ENCODE results near the gene LIPE. TPM values are rescaled to one million over a fixed set of nuclear protein-coding genes. Genes with fewer than 3 reads are reported as not detected.

Gene LIPE
- total RNA-seq, 1 experiment from 2014 or later, result 21.7 TPM

DNA sequence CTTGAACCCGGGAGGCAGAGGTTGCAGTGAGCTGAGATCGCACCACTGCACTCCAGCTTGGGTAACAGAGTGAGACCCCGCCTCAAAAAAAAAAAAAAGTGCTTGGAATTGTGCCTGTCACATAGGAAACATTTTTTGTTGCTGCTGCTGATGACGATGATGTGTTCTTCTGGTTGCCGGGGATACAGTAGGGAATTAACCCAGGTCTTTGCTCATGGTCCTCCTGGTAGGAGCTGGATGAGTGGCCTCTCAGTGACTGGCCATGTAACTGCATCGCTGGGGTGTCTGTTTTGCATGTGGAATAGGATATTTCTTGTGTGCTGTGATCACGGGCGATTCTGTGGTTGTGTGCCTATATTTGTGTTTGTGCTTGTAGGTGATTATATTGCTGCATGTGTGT lies 32.4 kb downstream of the LIPE start:
- no peaks in the 10 kb centered on the region for H3K36me3 ChIP-seq (ENCODE audit: control insufficient read depth, insufficient read depth, low read length)
- TF ChIP-seq, protein P1, sequence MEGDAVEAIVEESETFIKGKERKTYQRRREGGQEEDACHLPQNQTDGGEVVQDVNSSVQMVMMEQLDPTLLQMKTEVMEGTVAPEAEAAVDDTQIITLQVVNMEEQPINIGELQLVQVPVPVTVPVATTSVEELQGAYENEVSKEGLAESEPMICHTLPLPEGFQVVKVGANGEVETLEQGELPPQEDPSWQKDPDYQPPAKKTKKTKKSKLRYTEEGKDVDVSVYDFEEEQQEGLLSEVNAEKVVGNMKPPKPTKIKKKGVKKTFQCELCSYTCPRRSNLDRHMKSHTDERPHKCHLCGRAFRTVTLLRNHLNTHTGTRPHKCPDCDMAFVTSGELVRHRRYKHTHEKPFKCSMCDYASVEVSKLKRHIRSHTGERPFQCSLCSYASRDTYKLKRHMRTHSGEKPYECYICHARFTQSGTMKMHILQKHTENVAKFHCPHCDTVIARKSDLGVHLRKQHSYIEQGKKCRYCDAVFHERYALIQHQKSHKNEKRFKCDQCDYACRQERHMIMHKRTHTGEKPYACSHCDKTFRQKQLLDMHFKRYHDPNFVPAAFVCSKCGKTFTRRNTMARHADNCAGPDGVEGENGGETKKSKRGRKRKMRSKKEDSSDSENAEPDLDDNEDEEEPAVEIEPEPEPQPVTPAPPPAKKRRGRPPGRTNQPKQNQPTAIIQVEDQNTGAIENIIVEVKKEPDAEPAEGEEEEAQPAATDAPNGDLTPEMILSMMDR (IDR thresholded peaks at IDR 0.05; ENCODE audit: insufficient read depth in 1 of 2, low read depth in 1 of 2, low read length in 1 of 2, severe bottlenecking in 1 of 2, unreplicated experiment in 1 of 2), result no peak
- POLR2A ChIA-PET, result no interaction called here
- H3K27me3 ChIP-seq (replicated peaks; ENCODE audit: control insufficient read depth, insufficient read depth, low read length), result peaks cover 1% of the 10 kb centered on the region; the same call in 1 of the 2 replicates
- H3K9me3 Mint-ChIP-seq (ENCODE audit: unreplicated experiment), result no peaks in the 10 kb centered on the region
- no peaks in the 10 kb centered on the region for H3K9me3 ChIP-seq
- CTCF ChIA-PET, result interaction anchor here (1.4 kb wide), 1 partner anchor 28 kb away, joined by 3 read pairs; no protein-coding TSS in a partner anchor
- DNase-seq, result no peak
- no peak overlapping the region for H3K4me3 ChIP-seq (ENCODE audit: low read depth, low read length)
- intact Hi-C loops (cut with micrococcal nuclease; ENCODE audit: unreplicated experiment), result no loop called here
- no peak overlapping the region for H3K4me3 Mint-ChIP-seq (ENCODE audit: unreplicated experiment)
- BruUV-seq (replicated peaks), result no TSS peak
- H3K4me1 Mint-ChIP-seq (ENCODE audit: low read depth, unreplicated experiment), result peaks cover 32% of the 10 kb centered on the region
- peaks cover 25% of the 10 kb centered on the region for H3K36me3 Mint-ChIP-seq (ENCODE audit: insufficient read depth, unreplicated experiment)
- H3K27me3 Mint-ChIP-seq (ENCODE audit: insufficient read depth, unreplicated experiment), result peaks cover 16% of the 10 kb centered on the region
- H3K4me1 ChIP-seq, result 0 out of 2 replicates have a peak, but pooled peaks cover 9% of the 10 kb centered on the region
- no peak overlapping the region for H3K27ac Mint-ChIP-seq (ENCODE audit: unreplicated experiment)

DNA sequence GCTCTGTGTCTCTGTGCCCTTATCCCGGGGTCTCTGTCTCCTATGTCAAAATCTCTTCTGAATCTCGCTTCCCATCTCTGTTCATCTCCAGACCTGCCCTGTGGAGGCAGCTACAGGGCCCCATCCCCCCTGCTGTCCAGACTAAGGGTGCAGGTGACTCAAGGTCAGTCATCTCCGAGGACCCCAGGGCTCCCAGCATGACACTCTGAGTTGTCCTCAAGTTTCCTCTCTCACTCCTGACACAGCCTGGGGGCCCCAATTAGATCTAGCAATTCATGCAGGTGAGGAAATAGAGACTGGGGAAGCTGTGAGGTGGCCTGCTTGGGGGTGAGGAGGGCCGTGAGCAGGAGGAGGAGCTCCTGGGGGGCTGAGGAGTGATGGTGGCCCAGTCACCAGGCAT lies 35.0 kb downstream of the LIPE start:
- DNase-seq, result no peak
- Histone ChIP-seq H3K9me3 (no peaks in the 10 kb centered on the region), H3K4me3 (ENCODE audit: low read depth, low read length) (no peak overlapping the region), H3K36me3 (ENCODE audit: control insufficient read depth, insufficient read depth, low read length) (no peaks in the 10 kb centered on the region), H3K4me1 (no peaks in the 10 kb centered on the region), H3K27me3 (replicated peaks; ENCODE audit: control insufficient read depth, insufficient read depth, low read length) (peaks cover 2% of the 10 kb centered on the region; the same call in 1 of the 2 replicates)
- TF ChIP-seq, protein P1 (IDR thresholded peaks at IDR 0.05; ENCODE audit: insufficient read depth in 1 of 2, low read depth in 1 of 2, low read length in 1 of 2, severe bottlenecking in 1 of 2, unreplicated experiment in 1 of 2), result no peak
- ChIA-PET POLR2A (no interaction called here), CTCF (no interaction called here)
- Mint-ChIP-seq H3K4me1 (ENCODE audit: low read depth, unreplicated experiment) (peaks cover 23% of the 10 kb centered on the region), H3K27me3 (ENCODE audit: insufficient read depth, unreplicated experiment) (peaks cover 19% of the 10 kb centered on the region), H3K36me3 (ENCODE audit: insufficient read depth, unreplicated experiment) (peaks cover 7% of the 10 kb centered on the region), H3K4me3 (ENCODE audit: unreplicated experiment) (no peak overlapping the region), H3K9me3 (ENCODE audit: unreplicated experiment) (no peaks in the 10 kb centered on the region), H3K27ac (ENCODE audit: unreplicated experiment) (no peak overlapping the region)
- no TSS peak for BruUV-seq (replicated peaks)
- intact Hi-C loops (cut with micrococcal nuclease; ENCODE audit: unreplicated experiment), result no loop called here

GRCh38 chr19:42389899-42390298 lies 37.3 kb downstream of the LIPE start, which contains the start of gene CNFN:
Gene CNFN, minus strand, starts transcription at chr19:42390297. Its CDS starts 1,260 bp downstream, at chr19:42389037.
- Histone ChIP-seq H3K4me1 (0 out of 2 replicates have a peak, but pooled peaks cover 3% of the 10 kb centered on the region), H3K9me3 (no peaks in the 10 kb centered on the region), H3K27me3 (replicated peaks; ENCODE audit: control insufficient read depth, insufficient read depth, low read length) (peaks cover 2% of the 10 kb centered on the region; the same call in 1 of the 2 replicates), H3K4me3 (ENCODE audit: low read depth, low read length) (no peak within 1 kb of the TSS), H3K36me3 (ENCODE audit: control insufficient read depth, insufficient read depth, low read length) (no peaks in the 10 kb centered on the region)
- intact Hi-C loops (cut with micrococcal nuclease; ENCODE audit: unreplicated experiment), result no loop called here
- ChIA-PET CTCF (no interaction called here), POLR2A (no interaction called here)
- Mint-ChIP-seq H3K36me3 (ENCODE audit: insufficient read depth, unreplicated experiment) (peaks cover 8% of the 10 kb centered on the region), H3K27me3 (ENCODE audit: insufficient read depth, unreplicated experiment) (peaks cover 19% of the 10 kb centered on the region), H3K4me3 (ENCODE audit: unreplicated experiment) (no peak within 1 kb of the TSS), H3K9me3 (ENCODE audit: unreplicated experiment) (no peaks in the 10 kb centered on the region), H3K27ac (ENCODE audit: unreplicated experiment) (no peak within 1 kb of the TSS), H3K4me1 (ENCODE audit: low read depth, unreplicated experiment) (peaks cover 21% of the 10 kb centered on the region)
- BruUV-seq (replicated peaks), result no TSS peak
- TF ChIP-seq, protein P1 (IDR thresholded peaks at IDR 0.05; ENCODE audit: insufficient read depth in 1 of 2, low read depth in 1 of 2, low read length in 1 of 2, severe bottlenecking in 1 of 2, unreplicated experiment in 1 of 2), result no peak
- no peak for DNase-seq
